ENCODE results near the gene BHLHE23.

- TF ChIP-seq CEBPB (IDR thresholded peaks at IDR 0.05): no peak
- no peak for TF ChIP-seq TAF1 (IDR thresholded peaks at IDR 0.05; ENCODE audit: low read depth)
- TF ChIP-seq MAX (IDR thresholded peaks at IDR 0.05): no peak
- no peak for TF ChIP-seq EP300 (IDR thresholded peaks at IDR 0.05; ENCODE audit: borderline replicate concordance)
- no peak for TF ChIP-seq REST (IDR thresholded peaks at IDR 0.05; ENCODE audit: low read depth)
- no peak for TF ChIP-seq RAD21 (IDR thresholded peaks at IDR 0.05; ENCODE audit: low read depth)
- TF ChIP-seq CREB1 (IDR thresholded peaks at IDR 0.05; ENCODE audit: low read depth): no peak
Observed at GRCh38 chr20:63027922-63028389, 21.2 kb upstream of the BHLHE23 start.
